HG02610 (cell line): Measurements from ENCODE around the gene ERCC3.
"Not testable (repeated sequence)": the region's sequence is repeated elsewhere in the genome, so short reads cannot be mapped to it uniquely, and the experiment has no call there.

Experiments used
- ATAC-seq: cut with Tn5 transposase; IDR thresholded peaks from one replicate; pipeline ENCODE4 v1.9.1; 2021; ENCODE audit warnings: mild to moderate bottlenecking, moderate library complexity; ENCODE audit not compliant: unreplicated experiment

The ERCC3 gene

GRCh38 chr2:127227264-127227660 is 66.7 kb downstream of the ERCC3 start:
- not testable (repeated sequence) for ATAC-seq

- ATAC-seq, result peak; percentile 88
Observed at GRCh38 chr2:127226520-127227263, 67.3 kb downstream of the ERCC3 start.

- no peak for ATAC-seq
Observed at GRCh38 chr2:127226132-127226519, 67.8 kb downstream of the ERCC3 start.

GRCh38 chr2:127225186-127225960 is 68.6 kb downstream of the ERCC3 start:
- no peak for ATAC-seq

GRCh38 chr2:127224135-127224534 is 69.8 kb downstream of the ERCC3 start:
- not testable (repeated sequence) for ATAC-seq

GRCh38 chr2:127220768-127221527 is 73.0 kb downstream of the ERCC3 start:
- no peak for ATAC-seq

GRCh38 chr2:127220102-127220767 is 73.7 kb downstream of the ERCC3 start, which contains the start of gene CYP27C1:
TSS of gene CYP27C1 (minus strand) at chr2:127220299. CDS start at chr2:127220270, 29 bp downstream.
- no peak for ATAC-seq

GRCh38 chr2:127219171-127220070 is 74.5 kb downstream of the ERCC3 start:
- ATAC-seq, result no peak

- ATAC-seq, result no peak
Observed at GRCh38 chr2:127218812-127219170, 75.2 kb downstream of the ERCC3 start.

- no peak for ATAC-seq
Observed at GRCh38 chr2:127217470-127218325, 76.2 kb downstream of the ERCC3 start.

GRCh38 chr2:127216593-127216992 is 77.4 kb downstream of the ERCC3 start:
- ATAC-seq, result no peak

GRCh38 chr2:127216095-127216494 is 77.8 kb downstream of the ERCC3 start:
- ATAC-seq, result no peak

GRCh38 chr2:127214201-127214600 is 79.7 kb downstream of the ERCC3 start:
- not testable (repeated sequence) for ATAC-seq

GRCh38 chr2:127208313-127208712 is 85.6 kb downstream of the ERCC3 start:
- no peak for ATAC-seq
